GOT3 (cell line): ENCODE results near the gene ASF1B.

Source experiments
- DNase-seq: peaks from one replicate; lab custom pipeline; 2025; ENCODE audit warnings: mixed read lengths; lab: John Stamatoyannopoulos, UW

The ASF1B gene

DNA sequence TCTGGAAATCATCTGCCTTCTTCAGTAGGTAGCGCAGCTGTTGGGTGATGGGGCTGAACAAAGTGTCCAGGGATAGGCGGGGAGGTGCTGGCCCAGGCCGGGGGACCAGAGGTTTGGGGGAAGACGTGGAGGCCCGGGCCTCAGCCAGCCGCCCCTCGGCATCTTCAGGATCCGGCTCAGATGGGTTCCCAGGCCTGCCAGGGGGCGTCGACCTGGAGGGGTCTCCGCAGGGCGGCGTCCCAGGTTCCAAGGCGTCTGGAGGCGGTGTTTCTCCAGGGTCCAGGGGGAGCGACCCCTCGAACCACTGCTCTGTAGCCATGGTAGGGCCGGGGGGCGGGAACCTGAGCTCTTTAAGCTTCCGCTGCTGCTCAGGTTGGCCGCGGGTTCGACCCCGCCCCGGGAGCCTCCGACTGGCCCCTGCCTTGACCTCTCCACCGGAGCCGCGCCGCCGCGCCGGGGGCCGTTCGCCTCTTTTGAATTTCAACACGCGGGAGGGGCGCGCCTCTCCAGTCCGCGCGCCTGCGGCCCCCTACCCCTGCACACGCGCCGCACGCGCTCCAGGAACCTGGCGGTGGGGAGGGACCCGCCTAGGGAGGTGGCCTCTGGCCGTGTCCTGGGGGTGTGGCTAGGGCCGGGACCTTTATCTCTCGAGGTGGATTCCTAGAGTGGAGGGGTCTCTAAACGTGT lies 50.9 kb downstream of the ASF1B start, which contains the start of gene C19orf67:
C19orf67 (minus strand) TSS at position 475 of the 687 bp plus-strand sequence; CDS start at position 319, 156 bp downstream.
- no peak for DNase-seq

DNA sequence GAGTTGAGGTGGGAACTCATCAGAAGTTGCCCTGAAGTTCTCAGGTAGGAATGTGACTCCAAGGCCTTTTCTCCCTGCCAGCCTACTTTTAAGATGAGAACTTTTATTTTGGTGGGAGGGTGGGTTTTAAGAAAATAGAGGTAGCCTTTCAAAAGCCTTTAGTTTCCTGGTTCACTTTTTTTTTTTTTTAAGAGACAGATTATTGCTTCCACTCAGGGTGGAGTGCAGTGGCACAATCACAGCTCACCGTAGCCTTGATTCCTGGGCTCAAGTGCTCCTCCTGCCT lies 53.8 kb downstream of the ASF1B start:
- no peak for DNase-seq

DNA sequence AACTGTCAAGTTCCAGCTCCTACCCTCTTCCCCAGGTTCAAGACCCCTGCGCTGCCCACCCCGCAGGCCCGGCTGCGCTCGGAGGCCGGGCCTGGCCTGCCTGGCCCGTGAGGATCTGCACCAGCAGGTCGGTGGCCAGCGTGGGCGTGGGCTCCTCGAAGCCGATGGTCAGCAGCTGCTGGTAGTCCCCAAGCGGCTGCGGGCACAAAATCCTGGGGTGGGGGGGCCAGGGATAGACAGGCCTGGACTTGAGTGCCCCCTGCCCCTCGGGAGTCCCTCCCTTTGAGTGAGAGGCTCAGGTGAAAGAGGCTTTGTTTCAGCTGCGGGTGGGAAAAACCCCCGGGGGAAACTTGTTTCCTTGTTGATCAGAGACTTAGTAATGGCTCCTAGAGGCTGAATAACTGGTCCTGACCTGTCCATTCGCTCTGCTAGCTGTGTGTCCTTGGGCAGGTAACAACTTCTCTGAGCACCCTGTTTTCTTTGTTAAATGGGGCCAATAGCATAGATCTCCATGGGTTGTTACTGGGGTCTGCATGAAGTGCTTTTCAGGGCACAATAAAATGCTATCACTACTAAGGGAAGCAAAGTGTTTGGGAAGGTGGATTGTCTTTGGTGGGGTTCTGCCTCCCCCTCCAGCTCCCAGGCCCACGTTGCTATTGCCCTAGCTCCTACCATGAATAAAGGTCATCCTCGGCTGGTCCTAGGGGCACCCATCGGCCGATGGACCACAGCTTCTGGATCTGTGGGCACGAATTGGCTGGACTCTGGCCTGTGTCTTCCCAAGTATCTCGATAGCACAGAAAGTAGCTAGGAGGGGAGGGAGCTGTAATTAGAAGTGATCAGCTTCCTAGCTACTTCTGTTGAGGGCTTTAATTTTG lies 54.4 kb downstream of the ASF1B start:
- no peak for DNase-seq

DNA sequence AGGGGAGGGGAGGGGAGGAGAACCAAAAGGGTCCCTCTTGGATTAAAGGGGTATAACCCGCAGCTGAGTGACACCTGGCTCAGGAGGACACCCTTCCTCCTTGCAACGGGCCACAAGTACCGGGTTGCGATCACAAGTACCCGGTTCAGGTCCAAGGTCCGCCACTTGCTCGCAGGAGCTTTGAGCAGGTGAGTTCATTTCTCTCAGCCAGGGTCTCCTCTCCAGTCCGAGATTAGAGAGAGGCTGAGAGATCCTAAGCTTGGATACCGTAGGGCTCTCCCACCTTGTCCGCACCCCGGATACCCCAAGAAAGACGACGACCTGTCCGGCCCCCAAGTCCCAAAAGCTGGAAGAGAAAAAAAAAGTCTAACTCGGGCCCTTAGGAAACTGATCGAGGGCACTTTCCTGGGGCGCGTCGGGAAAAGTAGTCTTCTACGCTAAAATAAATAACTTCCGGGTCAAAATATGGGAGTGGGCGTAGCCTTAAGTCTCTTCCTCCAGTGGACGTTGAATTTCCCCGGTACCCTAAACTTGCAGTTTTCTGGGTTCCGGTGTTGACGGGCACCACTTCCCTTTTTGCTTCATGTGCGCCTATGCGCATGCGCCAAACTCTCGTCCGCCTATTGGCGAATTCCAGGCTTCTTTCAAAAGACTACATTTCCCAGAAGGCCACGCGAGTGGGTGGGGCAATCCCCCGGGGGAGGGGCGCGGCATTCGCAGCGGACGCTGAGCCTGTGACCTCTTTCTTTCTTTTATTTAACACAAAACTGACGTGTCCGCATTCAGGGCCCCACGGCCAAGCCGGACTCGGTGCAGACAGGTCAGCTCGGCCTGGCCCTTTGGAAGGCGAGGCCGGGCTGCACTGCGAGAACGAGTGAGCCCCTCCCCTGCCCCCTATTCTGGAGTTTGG lies 55.2 kb downstream of the ASF1B start:
- DNase-seq, result peak; percentile 98

DNA sequence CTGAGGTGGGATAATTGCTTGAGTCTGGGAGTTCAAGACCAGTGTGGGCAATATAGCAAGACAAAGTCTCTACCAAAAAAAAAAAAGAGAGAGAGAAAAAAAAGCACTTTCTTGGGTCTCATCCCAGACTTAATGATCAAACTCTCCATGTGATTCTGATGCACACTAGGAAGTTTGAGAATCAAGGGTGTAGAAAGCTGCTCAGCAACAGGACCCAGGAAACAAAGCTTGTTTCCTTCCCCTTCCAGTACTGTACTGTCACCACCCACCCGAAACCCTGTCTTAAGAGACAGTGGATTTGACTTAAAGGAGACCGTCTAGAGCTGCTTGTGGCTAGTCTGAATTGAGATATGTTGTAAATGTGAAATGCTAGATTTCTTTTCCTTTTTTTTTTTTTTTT lies 58.0 kb downstream of the ASF1B start:
- no peak for DNase-seq

DNA sequence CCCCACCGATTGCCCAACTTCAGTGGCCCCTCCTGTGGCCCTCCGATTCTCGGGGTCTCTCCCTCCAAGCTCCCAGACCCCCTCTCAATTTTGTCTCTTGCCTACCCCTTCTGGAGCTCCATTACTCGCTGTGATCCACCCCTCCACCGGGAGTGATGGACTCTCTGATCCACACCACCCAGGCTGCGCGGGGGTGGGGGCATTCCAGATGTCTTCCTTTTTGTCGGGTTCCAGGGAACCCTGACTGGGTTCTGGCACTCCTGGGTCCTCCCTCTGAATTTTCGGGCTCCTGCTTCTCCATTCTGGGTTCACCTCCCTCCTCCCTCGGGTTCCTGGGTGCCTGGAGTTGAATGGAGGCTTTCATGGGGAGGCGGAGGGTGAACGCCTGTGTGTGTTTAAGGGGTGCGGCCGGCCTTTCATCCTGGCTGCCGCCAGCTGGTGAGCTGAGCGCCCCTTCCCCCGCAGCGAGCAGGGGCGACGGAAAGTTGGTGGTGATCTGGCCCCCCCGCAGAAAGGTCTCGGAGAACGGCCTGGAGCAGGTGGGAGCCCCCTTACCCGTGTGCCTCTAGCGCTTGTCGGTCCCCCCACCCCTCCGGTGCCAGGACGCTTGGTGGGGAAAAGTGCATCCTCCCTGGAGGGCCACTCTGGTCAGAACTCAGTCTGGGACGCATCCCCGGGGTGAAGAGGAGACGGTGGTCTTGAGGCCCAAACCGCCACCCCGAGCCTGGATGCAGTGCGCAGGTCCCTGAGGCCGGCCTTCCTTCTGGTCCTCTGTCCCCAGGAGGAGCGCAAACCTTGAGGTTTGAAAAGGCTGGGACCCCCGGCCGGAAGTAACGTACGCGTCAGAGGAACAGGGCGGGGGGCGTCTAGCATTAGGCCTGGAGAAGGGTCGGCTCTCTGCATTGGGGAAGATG lies 62.2 kb downstream of the ASF1B start:
- DNase-seq, result no peak

DNA sequence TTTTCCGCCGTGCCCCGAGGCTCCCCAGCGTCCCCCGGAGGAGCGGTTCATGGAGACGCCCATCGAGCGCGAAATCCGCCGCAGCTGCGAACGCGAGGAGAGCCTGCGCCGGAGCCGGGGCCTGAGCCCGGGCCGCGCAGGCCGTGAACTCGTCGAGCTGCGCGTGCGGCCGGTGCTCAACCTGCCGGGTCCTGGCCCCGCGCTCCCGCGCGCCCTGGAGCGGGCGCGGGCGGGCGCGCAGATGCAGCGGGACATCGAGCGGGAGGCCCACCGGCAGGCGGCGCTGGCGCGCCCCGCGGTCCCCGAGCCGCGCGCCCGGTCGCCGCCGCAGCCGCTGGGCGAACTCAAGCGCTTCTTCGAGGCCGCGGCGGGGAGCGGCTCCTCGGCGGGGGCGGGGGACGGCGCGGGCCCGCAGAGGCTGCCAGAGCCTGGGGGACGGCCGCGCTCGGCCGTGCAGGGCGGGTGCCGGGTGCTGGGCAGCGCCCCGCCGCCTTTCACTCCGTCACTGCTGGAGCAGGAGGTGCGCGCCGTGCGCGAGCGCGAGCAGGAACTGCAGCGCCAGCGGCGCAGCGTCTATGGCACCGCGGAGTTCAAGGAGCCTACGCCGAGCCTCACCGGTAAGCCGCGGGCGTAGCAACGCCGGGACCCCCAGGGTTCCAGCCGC lies 63.0 kb downstream of the ASF1B start:
- DNase-seq, result peak; percentile 55

DNA sequence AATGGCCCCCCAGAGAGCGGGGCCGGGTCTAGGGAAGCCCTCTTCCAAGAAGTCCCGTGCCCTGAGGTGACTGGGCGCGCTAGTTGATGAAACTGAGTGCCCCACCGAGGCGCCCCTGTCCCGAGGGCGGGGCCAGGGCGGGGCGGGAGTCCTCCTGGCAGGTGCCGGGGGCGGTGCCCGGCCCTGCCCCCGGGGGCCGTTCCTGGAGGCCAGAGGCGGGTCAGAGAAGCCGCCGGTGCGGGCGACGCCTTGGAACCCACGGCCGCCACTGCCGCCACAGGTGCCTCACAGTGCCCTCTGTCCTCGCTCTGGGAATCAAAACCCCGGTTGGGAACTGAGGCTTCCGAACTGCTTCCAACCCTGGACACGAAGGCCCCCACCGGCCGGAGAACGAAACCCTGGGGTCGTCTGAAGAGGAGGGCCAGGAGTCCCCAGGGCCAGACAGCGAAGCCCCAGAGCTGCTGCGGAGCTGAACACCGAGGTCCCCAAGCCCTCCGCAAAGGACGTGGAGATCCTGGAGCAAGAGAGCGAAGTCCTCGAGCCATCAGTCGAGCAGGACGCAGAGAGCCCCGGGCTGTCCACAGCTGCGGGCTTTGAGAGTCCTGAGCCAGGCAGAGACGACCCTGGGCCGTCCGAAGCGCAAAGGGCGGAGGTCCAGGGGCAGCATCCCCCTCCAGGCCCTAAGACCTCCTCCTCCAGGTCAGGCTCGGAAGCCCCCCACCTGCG lies 63.7 kb downstream of the ASF1B start, which contains the start of gene MISP3:
MISP3 (plus strand) TSS at position 252 of the 726 bp plus-strand sequence. CDS start 524 bp downstream, outside the sequence.
- DNase-seq, result no peak

DNA sequence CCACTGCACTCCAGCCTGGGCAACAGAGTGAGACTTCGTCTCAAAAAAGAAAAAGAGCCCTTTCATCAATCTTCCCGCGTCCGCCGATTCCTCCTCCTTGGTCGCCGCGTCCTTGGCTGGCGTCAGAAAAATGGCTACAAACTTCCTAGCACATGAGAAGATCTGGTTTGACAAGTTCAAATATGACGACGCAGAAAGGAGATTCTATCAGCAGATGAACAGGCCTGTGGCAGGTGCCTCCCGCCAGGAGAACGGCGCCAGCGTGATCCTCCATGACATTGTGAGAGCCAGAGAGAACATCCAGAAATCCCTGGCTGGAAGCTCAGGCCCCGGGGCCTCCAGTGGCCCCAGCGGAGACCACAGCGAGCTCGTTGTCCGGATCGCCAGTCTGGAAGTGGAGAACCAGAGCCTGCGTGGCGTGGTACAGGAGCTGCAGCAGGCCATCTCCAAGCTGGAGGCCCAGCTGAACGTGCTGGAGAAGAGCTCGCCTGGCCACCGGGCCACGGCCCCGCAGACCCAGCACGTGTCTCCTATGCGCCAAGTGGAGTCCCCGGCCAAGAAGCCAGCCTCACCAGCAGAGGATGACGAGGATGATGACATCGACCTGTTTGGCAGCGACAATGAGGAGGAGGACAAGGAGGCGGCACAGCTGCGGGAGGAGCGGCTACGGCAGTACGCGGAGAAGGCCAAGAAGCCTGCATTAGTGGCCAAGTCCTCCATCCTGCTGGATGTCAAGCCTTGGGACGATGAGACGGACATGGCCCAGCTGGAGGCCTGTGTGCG lies 65.9 kb downstream of the ASF1B start:
- no peak for DNase-seq
